WTC11 (cell line): Measurements from ENCODE around the gene ABHD12B. TPM values are rescaled to one million over a fixed set of nuclear protein-coding genes. Genes with fewer than 3 reads are reported as not detected.

Experiments
- ATAC-seq: fragments of 200-7000 bp; cut with Tn5 transposase; 2 replicates; pipeline ENCODE4 v1.10.0; 2021; ENCODE audit warnings: mild to moderate bottlenecking, moderate library complexity
- CTCF ChIA-PET: fragments of 300-600 bp; sonication (Branson Sonifier 250); formaldehyde crosslinking; loops from one replicate; lab custom pipeline; 2021; ENCODE audit warnings: antibody characterized with exemption; lab: Charles Lee
- POLR2A ChIA-PET: fragments of 350-600 bp; sonication (Branson Sonifier 250); formaldehyde crosslinking; loops from one replicate; lab custom pipeline; 2021; ENCODE audit warnings: antibody characterized with exemption; lab: Charles Lee
- DNase-seq: peaks from one replicate; pipeline ENCODE4 v3.0.0; 2021; ENCODE audit warnings: low spot score
- H3K27ac Mint-ChIP-seq: 2 replicates; pipeline ENCODE4 v1.8.0; 2021; ENCODE audit warnings: mixed read lengths
- H3K27me3 Mint-ChIP-seq: 2 replicates; pipeline ENCODE4 v1.8.0; 2021; ENCODE audit warnings: low read depth, mild to moderate bottlenecking, moderate library complexity, mixed read lengths
- H3K36me3 Mint-ChIP-seq: 2 replicates; pipeline ENCODE4 v1.8.0; 2021; ENCODE audit warnings: mixed read lengths
- H3K4me1 Mint-ChIP-seq: 2 replicates; pipeline ENCODE4 v1.8.0; 2022; ENCODE audit warnings: mixed read lengths
- H3K4me3 Mint-ChIP-seq: 2 replicates; pipeline ENCODE4 v1.8.0; 2021; ENCODE audit warnings: mild to moderate bottlenecking, moderate library complexity, mixed read lengths
- H3K9me3 Mint-ChIP-seq: 2 replicates; pipeline ENCODE4 v1.8.0; 2021; ENCODE audit warnings: mixed read lengths
- ATF3 ChIP-seq: sonication (generic); formaldehyde crosslinking; conservative IDR thresholded peaks from 2 replicates; pipeline ENCODE4 v1.8.1; 2022; ENCODE audit warnings: mild to moderate bottlenecking, missing genetic modification reagents
- CREB1 ChIP-seq: sonication (generic); formaldehyde crosslinking; IDR thresholded peaks from 2 replicates; pipeline ENCODE4 v1.8.0; 2023; ENCODE audit warnings: mild to moderate bottlenecking, missing genetic modification reagents
- ETV6 ChIP-seq: sonication (generic); formaldehyde crosslinking; IDR thresholded peaks from 2 replicates; pipeline ENCODE4 v1.8.1; 2022; ENCODE audit warnings: mild to moderate bottlenecking, missing genetic modification reagents
- FOXK1 ChIP-seq: sonication (generic); formaldehyde crosslinking; IDR thresholded peaks from 2 replicates; pipeline ENCODE4 v1.8.0; 2022; ENCODE audit warnings: mild to moderate bottlenecking, moderate library complexity, missing genetic modification reagents
- GABPB1 ChIP-seq: sonication (generic); formaldehyde crosslinking; IDR thresholded peaks from 2 replicates; pipeline ENCODE4 v1.8.1; 2023; ENCODE audit warnings: mild to moderate bottlenecking, missing genetic modification reagents
- MYBL2 ChIP-seq: sonication (generic); formaldehyde crosslinking; IDR thresholded peaks from 2 replicates; pipeline ENCODE4 v1.8.1; 2023; ENCODE audit warnings: mild to moderate bottlenecking, moderate library complexity, missing genetic modification reagents
- NFE2L1 ChIP-seq: sonication (generic); formaldehyde crosslinking; IDR thresholded peaks from 2 replicates; pipeline ENCODE4 v1.8.1; 2023; ENCODE audit warnings: missing genetic modification reagents
- NFYB ChIP-seq: sonication (generic); formaldehyde crosslinking; conservative IDR thresholded peaks from 2 replicates; pipeline ENCODE4 v1.8.0; 2022; ENCODE audit warnings: low read depth, missing genetic modification reagents
- NR2C2 ChIP-seq: sonication (generic); formaldehyde crosslinking; IDR thresholded peaks from 2 replicates; pipeline ENCODE4 v1.8.0; 2022; ENCODE audit warnings: mild to moderate bottlenecking, missing genetic modification reagents
- OVOL2 ChIP-seq: fragments of 250-450 bp; sonication (Bioruptor Pico); IDR thresholded peaks from 2 replicates; pipeline ENCODE4 v1.9.0; 2021; ENCODE audit warnings: mild to moderate bottlenecking, borderline replicate concordance
- TEAD1 ChIP-seq: sonication (generic); formaldehyde crosslinking; IDR thresholded peaks from 2 replicates; pipeline ENCODE4 v1.8.0; 2022; ENCODE audit warnings: mild to moderate bottlenecking, missing genetic modification reagents
- TEAD4 ChIP-seq: sonication (generic); formaldehyde crosslinking; IDR thresholded peaks from 2 replicates; pipeline ENCODE4 v1.8.0; 2022; ENCODE audit warnings: mild to moderate bottlenecking, missing genetic modification reagents
- USF1 ChIP-seq: sonication (generic); formaldehyde crosslinking; IDR thresholded peaks from 2 replicates; pipeline ENCODE4 v1.8.0; 2022; ENCODE audit warnings: mild to moderate bottlenecking, missing genetic modification reagents
- ZNF317 ChIP-seq: sonication (generic); formaldehyde crosslinking; IDR thresholded peaks from 2 replicates; pipeline ENCODE4 v1.8.1; 2023; ENCODE audit warnings: low read depth, mild to moderate bottlenecking, moderate library complexity, missing genetic modification reagents, borderline replicate concordance
- ZNF425 ChIP-seq: fragments of 250-450 bp; sonication (Bioruptor Pico); conservative IDR thresholded peaks from 2 replicates; pipeline ENCODE4 v1.9.0; 2021; ENCODE audit warnings: mild to moderate bottlenecking
- ZSCAN18 ChIP-seq: fragments of 250-450 bp; sonication (Bioruptor Pico); IDR thresholded peaks from 2 replicates; pipeline ENCODE4 v2.1.2; 2022; ENCODE audit warnings: mild to moderate bottlenecking, moderate library complexity
- total RNA-seq: library from RNA; stranded (reverse); gene quantifications from 3 replicates; pipeline ENCODE4 v1.2.3, GENCODE V29; 2021
- TF ChIP-seq, protein P1 (sequence below): sonication (generic); formaldehyde crosslinking; IDR thresholded peaks from 2 replicates; pipeline ENCODE4 v1.8.0; 2023; ENCODE audit warnings: missing genetic modification reagents
- TF ChIP-seq, protein P2 (sequence below): fragments of 250-450 bp; sonication (Bioruptor Pico); IDR thresholded peaks from 2 replicates; pipeline ENCODE4 v1.8.0; 2021; ENCODE audit warnings: mild to moderate bottlenecking
- TF ChIP-seq, protein P3 (sequence below): sonication (generic); formaldehyde crosslinking; IDR thresholded peaks from 2 replicates; pipeline ENCODE4 v1.8.0; 2022; ENCODE audit warnings: mild to moderate bottlenecking, missing genetic modification reagents

ABHD12B gene
- total RNA-seq, 1 experiment from 2014 or later, result 156 TPM

DNA sequence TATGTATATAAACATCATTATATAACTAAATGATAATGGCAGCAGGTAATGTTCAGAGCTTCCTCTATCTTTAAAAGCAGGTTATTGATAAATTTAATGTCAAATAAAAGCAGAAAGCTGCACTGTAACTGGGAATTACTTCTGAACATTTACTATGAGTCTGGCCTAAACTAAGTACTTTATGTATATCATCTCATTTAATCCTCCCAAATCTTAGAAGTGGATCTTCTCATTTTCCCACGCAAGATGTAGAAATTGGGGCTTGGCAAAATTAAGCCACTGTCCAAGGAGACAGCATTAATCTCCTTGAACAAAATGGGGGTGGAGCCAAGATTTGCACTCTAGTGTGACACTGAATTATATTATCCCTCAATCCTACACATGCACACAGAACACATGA, 46.5 kb upstream of the ABHD12B start (continued):
- TF ChIP-seq ZSCAN18 (CRISPR knock-in tag), result no peak
- TF ChIP-seq TEAD1, result no peak
- no peak for TF ChIP-seq CREB1 (CRISPR knock-in tag)

- Mint-ChIP-seq H3K4me1 (peaks cover 55% of the 10 kb centered on the region), H3K36me3 (peaks cover 7% of the 10 kb centered on the region; the same call in 1 of the 2 replicates), H3K9me3 (no peaks in the 10 kb centered on the region), H3K27ac (no peak overlapping the region), H3K27me3 (peaks cover 92% of the 10 kb centered on the region), H3K4me3 (no peak overlapping the region)
- TF ChIP-seq, protein P1, sequence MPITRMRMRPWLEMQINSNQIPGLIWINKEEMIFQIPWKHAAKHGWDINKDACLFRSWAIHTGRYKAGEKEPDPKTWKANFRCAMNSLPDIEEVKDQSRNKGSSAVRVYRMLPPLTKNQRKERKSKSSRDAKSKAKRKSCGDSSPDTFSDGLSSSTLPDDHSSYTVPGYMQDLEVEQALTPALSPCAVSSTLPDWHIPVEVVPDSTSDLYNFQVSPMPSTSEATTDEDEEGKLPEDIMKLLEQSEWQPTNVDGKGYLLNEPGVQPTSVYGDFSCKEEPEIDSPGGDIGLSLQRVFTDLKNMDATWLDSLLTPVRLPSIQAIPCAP (CRISPR knock-in tag), result no peak
- TF ChIP-seq NFYB (CRISPR knock-in tag) (no peak), FOXK1 (CRISPR knock-in tag) (no peak), ETV6 (CRISPR knock-in tag) (no peak), GABPB1 (CRISPR knock-in tag) (no peak), USF1 (CRISPR knock-in tag) (no peak), ZNF425 (CRISPR knock-in tag) (no peak), NFE2L1 (CRISPR knock-in tag) (no peak), NR2C2 (CRISPR knock-in tag) (no peak), OVOL2 (CRISPR knock-in tag) (no peak), ATF3 (CRISPR knock-in tag) (no peak), TEAD4 (no peak), CREB1 (CRISPR knock-in tag) (no peak), ZNF317 (CRISPR knock-in tag) (no peak), MYBL2 (CRISPR knock-in tag) (no peak)
- TF ChIP-seq, protein P2, sequence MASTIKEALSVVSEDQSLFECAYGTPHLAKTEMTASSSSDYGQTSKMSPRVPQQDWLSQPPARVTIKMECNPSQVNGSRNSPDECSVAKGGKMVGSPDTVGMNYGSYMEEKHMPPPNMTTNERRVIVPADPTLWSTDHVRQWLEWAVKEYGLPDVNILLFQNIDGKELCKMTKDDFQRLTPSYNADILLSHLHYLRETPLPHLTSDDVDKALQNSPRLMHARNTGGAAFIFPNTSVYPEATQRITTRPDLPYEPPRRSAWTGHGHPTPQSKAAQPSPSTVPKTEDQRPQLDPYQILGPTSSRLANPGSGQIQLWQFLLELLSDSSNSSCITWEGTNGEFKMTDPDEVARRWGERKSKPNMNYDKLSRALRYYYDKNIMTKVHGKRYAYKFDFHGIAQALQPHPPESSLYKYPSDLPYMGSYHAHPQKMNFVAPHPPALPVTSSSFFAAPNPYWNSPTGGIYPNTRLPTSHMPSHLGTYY (CRISPR knock-in tag), result no peak
- TF ChIP-seq, protein P3, sequence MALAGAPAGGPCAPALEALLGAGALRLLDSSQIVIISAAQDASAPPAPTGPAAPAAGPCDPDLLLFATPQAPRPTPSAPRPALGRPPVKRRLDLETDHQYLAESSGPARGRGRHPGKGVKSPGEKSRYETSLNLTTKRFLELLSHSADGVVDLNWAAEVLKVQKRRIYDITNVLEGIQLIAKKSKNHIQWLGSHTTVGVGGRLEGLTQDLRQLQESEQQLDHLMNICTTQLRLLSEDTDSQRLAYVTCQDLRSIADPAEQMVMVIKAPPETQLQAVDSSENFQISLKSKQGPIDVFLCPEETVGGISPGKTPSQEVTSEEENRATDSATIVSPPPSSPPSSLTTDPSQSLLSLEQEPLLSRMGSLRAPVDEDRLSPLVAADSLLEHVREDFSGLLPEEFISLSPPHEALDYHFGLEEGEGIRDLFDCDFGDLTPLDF (CRISPR knock-in tag), result no peak
- CTCF ChIA-PET, result interaction anchor here (0.8 to 1.9 kb wide), 2 partner anchors 34 to 49 kb away, joined by 7 read pairs; no protein-coding TSS in a partner anchor
- ATAC-seq (no peak), DNase-seq (no peak)
- POLR2A ChIA-PET, result interaction anchor here (0.6 kb wide), 1 partner anchor 888 kb away, joined by 3 read pairs; no protein-coding TSS in a partner anchor
These were observed 45.2 kb upstream of the ABHD12B start for GRCh38 chr14:50826681-50827080.
